BJ (cell line): ENCODE data around the gene ARID3C. TPM values are rescaled to one million over a fixed set of nuclear protein-coding genes. Genes with fewer than 3 reads are reported as not detected.

Experiments
- CTCF ChIA-PET: fragments of 350-600 bp; formaldehyde crosslinking; extraction: SDS; loops from one replicate; lab custom pipeline; 2021; ENCODE audit warnings: antibody characterized with exemption, inconsistent platforms; lab: Yijun Ruan, JAX
- POLR2A ChIA-PET: fragments of 300-600 bp; sonication (Branson Sonifier 250); formaldehyde crosslinking; extraction: SDS; loops from one replicate; lab custom pipeline; 2021; ENCODE audit warnings: antibody characterized with exemption; lab: Charles Lee
- DNase-seq: peaks from one replicate; pipeline ENCODE4 v3.0.0-alpha.2; 2011; ENCODE audit warnings: low read depth
- H3K27me3 ChIP-seq: 2 replicates; pipeline ENCODE4 v1.6.0; 2011; ENCODE audit warnings: low read length; ENCODE audit not compliant: control insufficient read depth, insufficient read depth
- H3K36me3 ChIP-seq: 2 replicates; pipeline ENCODE4 v1.5.1; 2011; ENCODE audit warnings: low read length; ENCODE audit not compliant: control insufficient read depth, insufficient read depth
- H3K4me3 ChIP-seq: 2 replicates; pipeline ENCODE4 v1.5.1; 2011; ENCODE audit warnings: low read depth, mild to moderate bottlenecking, control low read depth, low read length
- CTCF ChIP-seq: IDR thresholded peaks from 2 replicates; pipeline ENCODE4 v1.5.1; 2011; ENCODE audit warnings: low read depth, mild to moderate bottlenecking, control low read depth, inconsistent platforms, low read length, moderate library complexity; ENCODE audit not compliant: insufficient read depth
- polyA minus RNA-seq: library from RNA; depleted of rRNA, polyadenylated mRNA; stranded (reverse); fragments of >200 nt; gene quantifications from 2 replicates; pipeline ENCODE4 v1.2.3, GENCODE V29; 2011; rRNA and poly(A)+ RNA removed
- polyA plus RNA-seq: library from polyadenylated mRNA; depleted of rRNA; stranded (reverse); fragments of >200 nt; gene quantifications from 2 replicates; pipeline ENCODE4 v1.2.3, GENCODE V29; 2011; rRNA removed

ARID3C gene, protein sequence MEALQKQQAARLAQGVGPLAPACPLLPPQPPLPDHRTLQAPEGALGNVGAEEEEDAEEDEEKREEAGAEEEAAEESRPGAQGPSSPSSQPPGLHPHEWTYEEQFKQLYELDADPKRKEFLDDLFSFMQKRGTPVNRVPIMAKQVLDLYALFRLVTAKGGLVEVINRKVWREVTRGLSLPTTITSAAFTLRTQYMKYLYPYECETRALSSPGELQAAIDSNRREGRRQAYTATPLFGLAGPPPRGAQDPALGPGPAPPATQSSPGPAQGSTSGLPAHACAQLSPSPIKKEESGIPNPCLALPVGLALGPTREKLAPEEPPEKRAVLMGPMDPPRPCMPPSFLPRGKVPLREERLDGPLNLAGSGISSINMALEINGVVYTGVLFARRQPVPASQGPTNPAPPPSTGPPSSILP
- polyA plus RNA-seq (not detected in 2 replicates), polyA minus RNA-seq (not detected in 2 replicates)

GRCh38 chr9:34628656-34629490 is at the start of gene ARID3C:
ARID3C (minus strand) TSS chr9:34629066; CDS start chr9:34628014, 1,052 bp downstream.
- peak within 1 kb of the TSS; percentile 35 for H3K4me3 ChIP-seq
- peaks cover 53% of the 10 kb centered on the region for H3K27me3 ChIP-seq
- CTCF ChIA-PET, result interaction anchor here (1.2 to 9.7 kb wide), 4 partner anchors 15 to 81 kb away, joined by 3 to 112 read pairs (median 4); partner anchors contain the start of gene RPP25L
- POLR2A ChIA-PET, result no interaction called here
- TF ChIP-seq CTCF, result no peak
- H3K36me3 ChIP-seq, result no peaks in the 10 kb centered on the region
- no peak for DNase-seq

- ChIA-PET CTCF (interaction anchor here (0.7 to 3.4 kb wide), 10 partner anchors 9 to 38 kb away, joined by 3 to 45 read pairs (median 5); partner anchors contain the start of gene CCL27), POLR2A (no interaction called here)
- DNase-seq, result no peak
- Histone ChIP-seq H3K4me3 (no peak overlapping the region), H3K27me3 (no peaks in the 10 kb centered on the region), H3K36me3 (peaks cover 2% of the 10 kb centered on the region)
- no peak for TF ChIP-seq CTCF
These were observed 47.0 kb upstream of the ARID3C start for GRCh38 chr9:34675869-34676268.

GRCh38 chr9:34675048-34675714 is 46.3 kb upstream of the ARID3C start:
- CTCF ChIA-PET, result interaction anchor here (0.7 to 3.4 kb wide), 11 partner anchors 9 to 39 kb away, joined by 3 to 45 read pairs (median 5); partner anchors contain the start of gene CCL27
- DNase-seq, result no peak
- POLR2A ChIA-PET, result no interaction called here
- Histone ChIP-seq H3K27me3 (no peaks in the 10 kb centered on the region), H3K4me3 (no peak overlapping the region), H3K36me3 (peaks cover 2% of the 10 kb centered on the region)
- peak; percentile 88 for TF ChIP-seq CTCF

DNA sequence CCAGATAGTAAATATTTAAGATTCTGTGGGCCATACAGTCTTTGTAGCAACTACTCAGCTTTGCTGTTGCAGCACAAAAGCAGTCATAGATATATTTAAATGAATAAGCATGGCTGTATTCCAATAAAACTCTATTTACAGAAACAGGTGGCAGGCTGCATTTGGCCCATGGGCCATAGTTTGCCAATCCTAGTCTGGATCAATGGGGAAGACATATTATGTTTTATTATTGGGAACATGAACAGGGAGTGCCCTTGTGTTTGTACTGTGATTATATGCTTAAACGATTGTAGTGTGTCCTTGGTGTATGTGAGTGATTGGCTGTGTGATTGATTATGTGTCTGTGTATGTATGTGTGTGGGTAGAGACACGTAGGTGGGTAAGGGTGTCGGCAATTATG is 45.6 kb upstream of the ARID3C start:
- Histone ChIP-seq H3K36me3 (peaks cover 2% of the 10 kb centered on the region), H3K27me3 (no peaks in the 10 kb centered on the region), H3K4me3 (no peak overlapping the region)
- TF ChIP-seq CTCF, result no peak
- ChIA-PET CTCF (interaction anchor here (0.8 to 3.4 kb wide), 5 partner anchors 10 to 27 kb away, joined by 3 to 45 read pairs (median 5); no protein-coding TSS in a partner anchor), POLR2A (no interaction called here)
- DNase-seq, result no peak
